ENCODE data around the gene NUB1.

DNA sequence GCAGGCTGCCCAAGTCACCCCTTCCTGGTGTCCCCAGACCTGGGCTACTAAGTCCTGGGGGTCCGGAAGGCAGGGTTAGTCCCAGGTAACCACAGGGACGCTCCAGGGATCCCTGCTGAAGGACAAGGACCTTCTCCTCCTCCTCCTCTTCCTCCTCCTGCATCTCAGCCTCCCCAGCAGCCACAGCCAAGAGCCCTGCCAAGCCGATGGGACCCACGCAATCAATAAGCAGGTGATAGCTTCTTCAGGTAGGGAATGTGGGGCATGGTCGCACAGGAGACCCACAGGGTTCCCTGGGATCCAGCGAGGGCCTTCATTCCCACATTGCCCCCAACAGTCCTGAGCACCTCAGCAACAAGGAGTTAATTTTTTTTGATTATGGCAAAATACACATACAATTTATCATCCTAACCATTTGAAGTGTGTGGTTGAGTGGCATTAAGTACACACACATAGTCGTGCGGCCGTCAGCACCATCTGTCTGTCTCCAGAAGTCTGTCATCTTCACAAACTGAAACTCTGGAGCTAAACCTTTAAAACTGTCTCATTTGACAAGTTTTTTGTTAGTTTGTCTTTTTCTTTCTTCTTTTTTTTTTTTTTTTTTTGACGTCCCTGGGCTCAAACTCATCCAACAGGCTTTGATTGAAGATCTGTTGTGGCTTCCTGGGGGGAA lies 86.2 kb downstream of the NUB1 start:
- TF ChIP-seq, protein P1, sequence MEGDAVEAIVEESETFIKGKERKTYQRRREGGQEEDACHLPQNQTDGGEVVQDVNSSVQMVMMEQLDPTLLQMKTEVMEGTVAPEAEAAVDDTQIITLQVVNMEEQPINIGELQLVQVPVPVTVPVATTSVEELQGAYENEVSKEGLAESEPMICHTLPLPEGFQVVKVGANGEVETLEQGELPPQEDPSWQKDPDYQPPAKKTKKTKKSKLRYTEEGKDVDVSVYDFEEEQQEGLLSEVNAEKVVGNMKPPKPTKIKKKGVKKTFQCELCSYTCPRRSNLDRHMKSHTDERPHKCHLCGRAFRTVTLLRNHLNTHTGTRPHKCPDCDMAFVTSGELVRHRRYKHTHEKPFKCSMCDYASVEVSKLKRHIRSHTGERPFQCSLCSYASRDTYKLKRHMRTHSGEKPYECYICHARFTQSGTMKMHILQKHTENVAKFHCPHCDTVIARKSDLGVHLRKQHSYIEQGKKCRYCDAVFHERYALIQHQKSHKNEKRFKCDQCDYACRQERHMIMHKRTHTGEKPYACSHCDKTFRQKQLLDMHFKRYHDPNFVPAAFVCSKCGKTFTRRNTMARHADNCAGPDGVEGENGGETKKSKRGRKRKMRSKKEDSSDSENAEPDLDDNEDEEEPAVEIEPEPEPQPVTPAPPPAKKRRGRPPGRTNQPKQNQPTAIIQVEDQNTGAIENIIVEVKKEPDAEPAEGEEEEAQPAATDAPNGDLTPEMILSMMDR (IDR thresholded peaks at IDR 0.05): no peak
- TF ChIP-seq POLR2A (IDR thresholded peaks at IDR 0.05): no peak

Data from heart left ventricle (tissue), 13 donors.